ENCODE data around the gene BCAS1.

The BCAS1 gene

DNA sequence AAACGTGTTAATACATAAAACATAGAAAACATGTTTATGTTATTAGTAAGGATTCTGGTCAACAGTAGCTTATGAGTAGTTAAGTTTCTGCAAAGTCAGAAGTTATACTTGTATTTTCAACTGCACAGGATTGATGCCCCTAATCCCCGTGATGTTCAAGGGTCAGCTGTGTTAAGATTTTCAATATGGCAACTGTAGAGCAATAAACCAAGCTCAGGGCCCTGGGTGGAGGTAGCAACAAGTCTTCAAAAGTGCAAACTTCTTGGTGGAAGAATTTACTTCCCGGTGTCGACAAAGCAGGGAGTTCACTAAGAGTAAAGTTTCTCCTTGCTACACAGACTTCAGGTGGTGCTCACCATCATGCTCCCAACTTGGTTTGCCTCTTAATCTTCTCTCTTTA, 4.1 kb upstream of the BCAS1 start:
- DNase-seq, result no peak

- no peak for DNase-seq
Measured at GRCh38 chr20:54073288-54073687, 2.9 kb upstream of the BCAS1 start.

DNA sequence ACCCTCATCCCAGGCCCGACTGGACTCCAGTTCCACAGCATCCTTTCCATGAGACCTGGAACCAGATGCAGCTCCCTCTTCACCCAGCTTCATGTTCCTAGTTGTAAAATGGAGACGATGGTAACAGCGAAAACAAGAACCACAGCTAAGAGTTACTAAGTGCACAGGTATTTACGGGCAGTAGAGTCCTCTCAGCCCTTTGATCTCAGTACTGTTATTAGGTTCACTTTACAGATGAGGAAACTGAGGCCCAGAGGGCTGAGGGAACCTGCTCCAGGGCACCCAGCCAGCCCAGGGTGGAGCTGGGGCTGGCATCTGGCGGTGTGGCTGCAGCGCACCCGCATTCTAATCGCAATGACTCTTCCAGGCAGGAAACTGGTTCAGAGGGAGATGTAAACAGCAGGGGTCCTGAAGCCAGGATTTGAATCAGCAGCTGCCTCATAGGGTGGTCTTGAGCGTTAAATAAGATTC, 858 bp downstream of the BCAS1 start:
- no peak for DNase-seq

- no peak for DNase-seq
Measured at GRCh38 chr20:54068966-54069365, 1.4 kb downstream of the BCAS1 start.

- no peak for DNase-seq
Measured at GRCh38 chr20:54068495-54068894, 1.9 kb downstream of the BCAS1 start.

DNA sequence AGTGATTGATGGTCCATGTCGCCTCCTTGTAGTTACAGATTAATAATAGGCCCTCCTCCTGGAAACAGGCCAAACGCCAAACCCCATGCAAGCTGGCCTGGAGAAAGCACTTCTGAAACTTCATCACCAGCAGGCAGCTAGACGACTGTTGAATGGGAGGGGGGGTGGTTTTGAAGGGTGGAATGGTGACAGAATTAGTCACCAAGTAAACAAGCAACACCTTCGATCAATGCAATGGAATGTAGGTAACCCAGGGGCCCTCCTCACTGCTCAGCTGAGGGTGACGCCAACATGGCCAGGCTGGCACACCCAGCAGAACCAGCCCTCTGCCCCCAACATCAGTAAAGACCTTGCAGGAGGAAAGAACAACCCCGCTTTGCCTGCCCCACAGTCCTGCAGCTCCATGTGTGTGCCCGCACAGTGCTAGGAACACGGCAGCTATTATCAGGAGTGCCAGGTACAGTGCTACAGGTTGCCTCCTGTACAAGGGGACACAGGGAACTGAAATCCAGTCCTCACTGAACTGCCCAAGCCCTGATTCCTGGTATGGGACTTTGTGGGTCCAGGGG, 2.7 kb downstream of the BCAS1 start:
- no peak for DNase-seq

DNA sequence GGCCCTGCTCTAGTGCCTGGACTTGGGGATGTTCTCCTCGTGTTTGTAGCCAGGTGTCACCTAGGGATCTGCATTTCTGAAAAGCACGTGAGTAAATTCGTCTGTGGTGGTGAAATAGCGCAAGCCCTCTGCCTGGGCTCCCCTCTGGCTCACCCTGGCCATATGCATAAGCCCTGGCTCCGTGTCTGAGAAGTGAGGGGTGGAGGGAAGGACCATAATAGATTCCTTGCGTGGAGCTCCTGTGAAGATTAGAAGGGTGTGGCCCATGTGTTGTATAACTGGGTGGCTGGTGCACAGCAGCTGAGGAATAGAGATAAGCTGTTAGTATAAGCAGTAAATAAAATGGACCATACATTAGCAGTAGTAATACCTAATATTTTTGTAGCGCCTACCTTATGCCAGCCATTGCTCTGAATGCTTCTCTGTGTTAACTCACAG, 4.8 kb downstream of the BCAS1 start:
- no peak for DNase-seq

DNA sequence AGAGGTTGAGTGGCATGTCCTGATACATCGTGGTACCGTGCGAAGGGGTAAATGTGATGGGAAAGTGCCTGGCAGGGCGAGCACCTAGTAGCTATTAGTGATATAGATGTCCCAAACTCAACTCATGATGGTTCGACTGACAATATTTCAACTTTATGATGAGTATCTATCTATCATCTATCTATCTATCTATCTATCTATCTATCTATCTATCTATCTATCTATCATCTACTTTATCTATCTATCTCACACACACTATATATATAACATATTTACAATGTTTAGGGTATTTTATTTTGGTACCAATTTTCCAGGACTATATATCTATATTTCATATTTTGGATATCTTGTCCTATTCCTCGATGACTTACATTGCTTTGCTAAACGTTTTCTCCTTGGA, 5.5 kb downstream of the BCAS1 start:
- no peak for DNase-seq

DNA sequence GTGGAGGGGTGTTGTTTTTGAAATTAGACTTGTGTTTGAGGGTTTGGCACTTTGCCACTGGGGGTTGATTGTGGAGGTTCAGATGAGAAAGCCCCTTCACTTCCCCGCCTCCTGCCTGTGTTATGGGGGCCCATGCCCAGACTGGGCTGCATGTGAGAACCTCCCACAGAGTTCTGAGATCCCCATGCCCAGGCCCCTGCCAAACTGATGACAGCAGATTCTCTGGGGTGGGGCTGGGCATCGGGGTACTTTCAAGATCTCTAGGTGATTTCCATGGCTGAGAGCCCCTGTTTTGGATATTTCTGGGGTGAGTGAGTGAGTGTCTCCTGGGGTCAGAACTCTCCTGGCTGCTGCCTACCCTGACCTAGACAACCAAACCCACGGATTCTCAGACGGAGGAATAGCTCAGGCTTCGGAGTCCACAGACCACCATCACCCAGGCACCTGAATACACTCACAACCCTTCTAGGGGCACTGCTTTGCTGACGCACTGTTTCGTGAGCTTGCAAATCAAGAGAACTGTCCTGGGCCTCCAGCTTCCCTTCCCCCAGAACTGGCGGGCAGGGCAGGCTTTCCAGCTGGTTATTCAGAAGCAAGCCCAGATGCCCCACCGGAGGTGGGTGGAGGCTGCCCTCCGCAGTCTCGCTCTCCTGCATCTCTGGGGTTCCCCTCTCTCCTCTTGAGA, 6.3 kb downstream of the BCAS1 start:
- DNase-seq, result no peak

- no peak for DNase-seq
Measured at GRCh38 chr20:54063580-54063979, 6.8 kb downstream of the BCAS1 start.

DNA sequence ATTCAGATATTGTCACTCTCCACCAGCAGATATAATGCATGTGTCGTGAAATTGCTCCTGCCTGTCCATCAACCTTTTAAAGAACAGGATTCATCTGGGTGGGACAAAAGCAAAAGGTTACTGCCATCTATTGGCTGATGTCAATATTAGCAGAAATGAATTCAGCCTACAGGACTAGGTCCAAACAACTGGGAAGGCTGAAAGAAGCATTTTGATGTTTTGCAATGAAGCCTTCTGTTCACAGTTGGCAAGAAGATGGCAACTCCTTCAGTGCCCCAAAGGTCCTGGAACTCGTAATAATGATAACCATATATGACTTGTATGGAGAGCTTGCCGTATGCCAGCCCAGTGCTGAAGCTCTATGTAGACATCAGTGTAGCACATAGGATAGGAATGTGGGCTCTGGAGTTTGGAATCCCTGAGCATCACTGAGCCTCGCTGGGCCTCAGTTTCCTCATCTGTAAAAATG, 7.5 kb downstream of the BCAS1 start:
- no peak for DNase-seq

- DNase-seq, result no peak
Measured at GRCh38 chr20:54061101-54061881, 9.1 kb downstream of the BCAS1 start.

- DNase-seq, result no peak
Measured at GRCh38 chr20:54059691-54060364, 10.6 kb downstream of the BCAS1 start.

- no peak for DNase-seq
Measured at GRCh38 chr20:54058420-54059139, 11.8 kb downstream of the BCAS1 start.

DNA sequence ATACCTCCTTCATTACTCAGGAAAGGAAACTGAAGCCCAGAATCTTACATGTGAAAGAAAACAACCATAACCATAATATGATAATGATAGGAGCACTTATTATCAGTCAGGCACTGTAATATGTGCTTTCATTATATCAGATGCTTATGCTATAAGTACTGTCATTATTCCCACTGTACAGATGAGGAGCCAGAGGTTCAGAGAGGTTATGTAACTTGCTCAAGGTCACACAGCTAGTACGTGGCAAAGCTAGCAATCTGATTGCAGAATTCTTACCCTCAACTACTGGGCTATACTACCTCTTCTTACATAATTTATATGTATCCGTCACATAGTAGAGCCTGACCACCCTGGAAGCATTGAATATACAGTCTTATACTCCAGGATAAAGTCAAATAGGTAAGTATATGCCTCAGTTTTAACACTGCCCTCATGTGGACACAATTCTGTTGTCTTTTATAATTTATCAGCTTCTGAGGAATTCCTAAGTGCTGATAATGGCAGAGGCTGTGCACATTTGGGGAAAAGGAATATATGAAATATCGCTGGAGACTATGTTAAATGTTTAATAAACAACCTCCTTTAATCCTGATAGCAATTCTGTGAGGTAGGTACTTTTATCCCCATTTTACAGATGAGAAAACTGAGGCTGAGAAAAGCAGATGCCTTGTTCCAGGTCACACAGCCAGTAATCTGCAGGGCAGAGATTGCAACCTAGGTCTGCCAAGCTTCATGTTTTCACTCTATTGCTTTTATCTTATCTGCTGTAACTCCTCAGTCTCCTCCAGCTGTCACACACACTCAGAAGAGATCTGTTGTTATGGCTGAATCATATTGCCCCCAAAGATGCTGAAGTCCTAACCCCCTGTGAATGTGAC, 13.4 kb downstream of the BCAS1 start:
- DNase-seq, result no peak

DNA sequence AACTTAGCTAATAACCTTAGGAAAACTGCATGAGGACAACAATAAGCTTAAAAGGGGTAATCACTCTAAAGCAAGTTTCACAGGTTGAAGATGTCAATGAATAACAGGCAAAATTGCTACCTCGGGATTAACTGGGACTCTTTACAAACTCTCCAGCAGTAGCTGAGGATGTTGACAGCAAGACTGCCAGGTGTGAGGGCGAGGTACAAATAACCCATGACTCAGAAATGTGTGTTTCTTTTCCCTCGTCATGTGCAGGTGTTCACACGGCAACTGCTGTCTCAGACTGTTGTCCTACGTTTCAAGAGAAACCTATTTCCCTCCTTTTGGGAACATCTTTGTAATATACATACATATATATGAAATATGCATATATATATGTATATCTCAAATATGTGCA, 15.9 kb downstream of the BCAS1 start:
- no peak for DNase-seq

GRCh38 chr20:54051068-54051467, 19.3 kb downstream of the BCAS1 start:
- DNase-seq, result no peak

DNA sequence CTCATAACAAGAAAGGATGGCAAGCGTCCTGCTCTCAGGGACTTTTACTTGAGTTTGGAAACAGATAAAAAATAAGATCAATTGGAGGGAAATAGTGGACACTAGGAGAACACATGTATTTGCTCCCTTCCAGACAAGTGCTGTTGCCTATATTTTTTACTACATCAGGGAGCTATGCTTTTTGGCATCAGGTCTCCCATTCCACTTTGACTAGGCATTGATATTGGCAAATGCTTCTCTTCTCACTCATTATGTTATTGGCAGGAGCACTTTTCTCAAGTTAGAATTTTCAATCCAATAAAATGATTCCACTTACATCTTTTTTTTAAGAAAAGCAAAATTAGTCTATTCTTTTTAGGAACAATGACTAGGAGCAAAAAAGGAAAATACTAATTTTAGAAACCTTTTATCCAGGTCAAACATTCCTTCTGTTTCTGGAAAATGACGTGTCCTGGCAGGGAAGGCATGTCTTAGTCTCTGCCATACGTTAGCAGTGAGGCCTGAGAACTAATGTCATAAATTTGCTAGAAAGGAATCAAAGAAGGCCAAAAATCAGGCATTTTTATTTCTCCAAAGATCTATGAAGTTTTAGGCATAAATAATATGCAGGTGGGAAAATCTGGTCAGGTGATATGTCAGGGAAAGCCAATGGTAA, 21.4 kb downstream of the BCAS1 start:
- DNase-seq, result no peak

GRCh38 chr20:54048481-54048880, 21.9 kb downstream of the BCAS1 start:
- DNase-seq, result no peak

- DNase-seq, result no peak
Measured at GRCh38 chr20:54047720-54048119, 22.7 kb downstream of the BCAS1 start.

GRCh38 chr20:54047048-54047447, 23.3 kb downstream of the BCAS1 start:
- DNase-seq, result no peak

All from NCI-H748 treated with DMSO at 0.1 percent for 48 hours (cell line).